ENCODE results near the gene ADAMTS8.

ADAMTS8 gene

GRCh38 chr11:130462931-130463330 is 34.5 kb upstream of the ADAMTS8 start:
- DNase-seq (ENCODE audit: low read depth in 2 of 2) = no peak

GRCh38 chr11:130462101-130462885 is 33.9 kb upstream of the ADAMTS8 start:
- DNase-seq (ENCODE audit: low read depth in 2 of 2) = no peak

GRCh38 chr11:130459521-130459920 is 31.1 kb upstream of the ADAMTS8 start:
- DNase-seq (ENCODE audit: low read depth in 2 of 2) = no peak

- no peak for DNase-seq (ENCODE audit: low read depth in 2 of 2)
Observed at GRCh38 chr11:130458410-130458729, 30.0 kb upstream of the ADAMTS8 start.

GRCh38 chr11:130457623-130458409 is 29.4 kb upstream of the ADAMTS8 start:
- DNase-seq (ENCODE audit: low read depth in 2 of 2) = no peak

- DNase-seq (ENCODE audit: low read depth in 2 of 2) = no peak
Observed at GRCh38 chr11:130456286-130456685, 27.9 kb upstream of the ADAMTS8 start.

- DNase-seq (ENCODE audit: low read depth in 2 of 2) = no peak
Observed at GRCh38 chr11:130455483-130456127, 27.2 kb upstream of the ADAMTS8 start.

GRCh38 chr11:130454491-130455252 is 26.3 kb upstream of the ADAMTS8 start:
- DNase-seq (ENCODE audit: low read depth in 2 of 2) = no peak

GRCh38 chr11:130452940-130453339 is 24.5 kb upstream of the ADAMTS8 start:
- no peak for DNase-seq (ENCODE audit: low read depth in 2 of 2)

- no peak for DNase-seq (ENCODE audit: low read depth in 2 of 2)
Observed at GRCh38 chr11:130452176-130452575, 23.8 kb upstream of the ADAMTS8 start.

- DNase-seq (ENCODE audit: low read depth in 2 of 2) = no peak
Observed at GRCh38 chr11:130451231-130452019, 23.0 kb upstream of the ADAMTS8 start.

GRCh38 chr11:130449996-130450769 is 21.8 kb upstream of the ADAMTS8 start:
- DNase-seq (ENCODE audit: low read depth in 2 of 2) = no peak

GRCh38 chr11:130449310-130449990 is 21.0 kb upstream of the ADAMTS8 start:
- no peak for DNase-seq (ENCODE audit: low read depth in 2 of 2)

- peak in 1 of 2 donors; percentile 37 for DNase-seq (ENCODE audit: low read depth in 2 of 2)
Observed at GRCh38 chr11:130448416-130449309, 20.3 kb upstream of the ADAMTS8 start, which contains the start of gene ADAMTS15. TSS of gene ADAMTS15 (plus strand) at chr11:130448645. CDS start at chr11:130448974, 329 bp downstream.

- DNase-seq (ENCODE audit: low read depth in 2 of 2) = no peak
Observed at GRCh38 chr11:130448039-130448415, 19.6 kb upstream of the ADAMTS8 start.

GRCh38 chr11:130445788-130446187 is 17.4 kb upstream of the ADAMTS8 start:
- DNase-seq (ENCODE audit: low read depth in 2 of 2) = no peak

GRCh38 chr11:130442737-130443136 is 14.3 kb upstream of the ADAMTS8 start:
- DNase-seq (ENCODE audit: low read depth in 2 of 2) = no peak

- DNase-seq (ENCODE audit: low read depth in 2 of 2) = no peak
Observed at GRCh38 chr11:130441719-130442118, 13.3 kb upstream of the ADAMTS8 start.

GRCh38 chr11:130439876-130440275 is 11.5 kb upstream of the ADAMTS8 start:
- no peak for DNase-seq (ENCODE audit: low read depth in 2 of 2)

Measured in stimulated activated CD8-positive, alpha-beta memory T cell treated with anti-CD3 and anti-CD28 coated beads, Interleukin-2, amount 100 ng/mL, for 48 hours (primary cell).